Neural progenitor cell (in vitro differentiated cells): ENCODE results near the gene KCNJ14. TPM values are rescaled to one million over a fixed set of nuclear protein-coding genes. Genes with fewer than 3 reads are reported as not detected.

Experiments used
- DNase-seq: peaks from one replicate; pipeline ENCODE4 v3.0.0-alpha.2; 2016; ENCODE audit warnings: low spot score
- H2AFZ ChIP-seq: fragments of 200-600 bp; sonication (generic); replicated peaks from 2 replicates; pipeline ENCODE4 v1.6.1; 2016; ENCODE audit warnings: antibody characterized with exemption
- H3F3A ChIP-seq: fragments of 200-600 bp; sonication (generic); 2 replicates; pipeline ENCODE4 v1.6.1; 2016; ENCODE audit warnings: antibody characterized with exemption, low read depth
- H3K27ac ChIP-seq: fragments of 200-600 bp; sonication (generic); 2 replicates; pipeline ENCODE4 v1.5.1; 2016; ENCODE audit warnings: mild to moderate bottlenecking
- H3K27me3 ChIP-seq: fragments of 200-600 bp; sonication (generic); 2 replicates; pipeline ENCODE4 v1.6.1; 2016; ENCODE audit warnings: mild to moderate bottlenecking, moderate library complexity
- H3K36me3 ChIP-seq: fragments of 200-600 bp; sonication (generic); 2 replicates; pipeline ENCODE4 v1.5.1; 2016
- H3K4me1 ChIP-seq: fragments of 200-600 bp; sonication (generic); 2 replicates; pipeline ENCODE4 v1.6.1; 2016; ENCODE audit warnings: mixed run types
- H3K4me2 ChIP-seq: fragments of 200-600 bp; sonication (generic); 2 replicates; pipeline ENCODE4 v1.6.1; 2016
- H3K4me3 ChIP-seq: fragments of 200-600 bp; sonication (generic); 2 replicates; pipeline ENCODE4 v1.5.1; 2016
- H3K79me2 ChIP-seq: fragments of 200-600 bp; sonication (generic); 2 replicates; pipeline ENCODE4 v1.6.1; 2016; ENCODE audit warnings: low read depth
- H3K9ac ChIP-seq: fragments of 200-600 bp; sonication (generic); 2 replicates; pipeline ENCODE4 v1.6.1; 2016
- H3K9me3 ChIP-seq: fragments of 200-600 bp; sonication (generic); 2 replicates; pipeline ENCODE4 v1.5.1; 2016; ENCODE audit warnings: low read depth
- H4K20me1 ChIP-seq: fragments of 200-600 bp; sonication (generic); 2 replicates; pipeline ENCODE4 v1.6.1; 2016; ENCODE audit warnings: low read depth
- H3K27ac Mint-ChIP-seq: 3 replicates; pipeline ENCODE4 v1.8.0; 2021; ENCODE audit warnings: mixed read lengths
- H3K27me3 Mint-ChIP-seq: 2 replicates; pipeline ENCODE4 v1.8.0; 2022; ENCODE audit warnings: low read depth, mild to moderate bottlenecking, inconsistent platforms, moderate library complexity, mixed read lengths; ENCODE audit not compliant: insufficient read depth
- H3K36me3 Mint-ChIP-seq: 3 replicates; pipeline ENCODE4 v1.8.0; 2021; ENCODE audit warnings: mixed read lengths
- H3K4me1 Mint-ChIP-seq: 3 replicates; pipeline ENCODE4 v1.8.0; 2021; ENCODE audit warnings: mixed read lengths
- H3K4me3 Mint-ChIP-seq: 3 replicates; pipeline ENCODE4 v1.8.0; 2021; ENCODE audit warnings: mild to moderate bottlenecking, moderate library complexity, mixed read lengths
- H3K9me3 Mint-ChIP-seq: 3 replicates; pipeline ENCODE4 v1.8.0; 2020; ENCODE audit warnings: mixed read lengths
- CTCF ChIP-seq: fragments of 200-600 bp; sonication (generic); IDR thresholded peaks from 2 replicates; pipeline ENCODE4 v1.5.1; 2017; ENCODE audit warnings: antibody characterized with exemption, mild to moderate bottlenecking
- EZH2 ChIP-seq: fragments of 200-600 bp; sonication (generic); IDR thresholded peaks from 2 replicates; pipeline ENCODE4 v1.6.1; 2017; ENCODE audit warnings: antibody characterized with exemption, mild to moderate bottlenecking, moderate library complexity
- EZH2phosphoT487 ChIP-seq: fragments of 200-600 bp; sonication (generic); IDR thresholded peaks from 2 replicates; pipeline ENCODE4 v1.6.1; 2017; ENCODE audit warnings: antibody characterized with exemption
- total RNA-seq: library from RNA; depleted of rRNA; stranded (reverse); fragments of >200 nt; gene quantifications from 2 replicates; pipeline ENCODE4 v1.2.3, GENCODE V29; 2015; ENCODE audit warnings: low replicate concordance

Gene KCNJ14
- total RNA-seq, 1 donor from 2014 or later: 0.69 TPM

DNA sequence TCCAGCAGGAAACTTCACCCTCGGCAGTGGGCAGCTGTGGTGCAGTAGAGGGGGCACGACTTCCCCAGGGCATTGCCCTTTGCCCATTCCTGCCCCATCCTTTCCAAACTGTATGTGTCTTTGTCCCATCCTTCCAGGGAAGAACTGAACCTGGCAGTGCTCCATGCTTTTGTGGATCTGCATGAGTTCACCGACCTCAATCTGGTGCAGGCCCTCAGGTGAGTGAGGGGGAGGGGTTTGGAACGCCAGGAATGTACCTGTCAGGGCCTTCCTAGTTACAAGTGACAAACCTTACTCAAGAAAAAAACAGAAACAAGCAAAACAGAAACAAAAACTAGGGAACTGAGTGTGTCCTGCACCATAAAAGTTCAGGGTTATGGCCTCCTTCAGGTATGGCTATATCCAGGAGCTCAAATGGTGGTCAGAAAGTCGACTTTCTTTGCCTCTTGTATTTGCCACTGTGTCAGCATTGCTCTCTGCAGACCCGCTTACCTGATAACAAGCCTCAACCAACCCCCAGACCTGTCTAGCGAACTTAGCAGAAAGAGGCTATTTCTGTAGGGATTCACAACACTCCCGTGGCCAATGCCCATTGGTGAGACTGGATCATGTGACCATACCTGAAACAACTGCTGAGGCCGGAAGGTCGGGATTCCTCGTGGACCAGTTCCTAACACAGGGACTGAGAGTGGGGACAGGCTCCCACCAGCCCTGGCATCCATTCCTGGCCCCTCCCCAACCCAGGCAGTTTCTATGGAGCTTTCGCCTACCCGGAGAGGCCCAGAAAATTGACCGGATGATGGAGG is 18.0 kb downstream of the KCNJ14 start:
- no peak overlapping the region for H3K4me3 Mint-ChIP-seq
- no peaks in the 10 kb centered on the region for H3K9me3 Mint-ChIP-seq
- Histone ChIP-seq H3K4me3 (no peak overlapping the region), H3F3A (peaks cover 18% of the 10 kb centered on the region), H3K9me3 (no peaks in the 10 kb centered on the region), H4K20me1 (peaks cover 63% of the 10 kb centered on the region), H3K27me3 (no peaks in the 10 kb centered on the region), H3K9ac (no peak overlapping the region), H3K4me1 (peaks cover 8% of the 10 kb centered on the region), H3K36me3 (peaks cover 4% of the 10 kb centered on the region), H2AFZ (no peak overlapping the region), H3K4me2 (no peak overlapping the region), H3K27ac (no peak overlapping the region), H3K79me2 (peaks cover 29% of the 10 kb centered on the region)
- H3K4me1 Mint-ChIP-seq: peaks cover 21% of the 10 kb centered on the region
- TF ChIP-seq EZH2phosphoT487 (no peak), EZH2 (no peak), CTCF (no peak)
- peaks cover 20% of the 10 kb centered on the region for H3K27me3 Mint-ChIP-seq
- H3K27ac Mint-ChIP-seq: no peak overlapping the region
- peaks cover 34% of the 10 kb centered on the region for H3K36me3 Mint-ChIP-seq
- DNase-seq: no peak

- Mint-ChIP-seq H3K36me3 (peaks cover 35% of the 10 kb centered on the region), H3K27me3 (peaks cover 18% of the 10 kb centered on the region), H3K27ac (no peak overlapping the region), H3K4me3 (peak overlapping the region; percentile 3), H3K4me1 (peaks cover 17% of the 10 kb centered on the region), H3K9me3 (no peaks in the 10 kb centered on the region)
- Histone ChIP-seq H3K79me2 (peaks cover 29% of the 10 kb centered on the region), H3K9me3 (no peaks in the 10 kb centered on the region), H3K4me1 (peaks cover 7% of the 10 kb centered on the region), H3K36me3 (peaks cover 4% of the 10 kb centered on the region), H3K9ac (no peak overlapping the region), H3F3A (peaks cover 15% of the 10 kb centered on the region), H3K4me2 (no peak overlapping the region), H3K27ac (no peak overlapping the region), H3K4me3 (no peak overlapping the region), H2AFZ (no peak overlapping the region), H4K20me1 (peaks cover 65% of the 10 kb centered on the region), H3K27me3 (no peaks in the 10 kb centered on the region)
- no peak for DNase-seq
- TF ChIP-seq EZH2phosphoT487: no peak
- TF ChIP-seq EZH2: no peak
- no peak for TF ChIP-seq CTCF
Observed at GRCh38 chr19:48474084-48474592, 18.8 kb downstream of the KCNJ14 start.

GRCh38 chr19:48475369-48476068 is 20.1 kb downstream of the KCNJ14 start:
- peaks cover 56% of the 10 kb centered on the region for H4K20me1 ChIP-seq
- Mint-ChIP-seq H3K4me3 (no peak overlapping the region), H3K27me3 (peaks cover 21% of the 10 kb centered on the region), H3K27ac (no peak overlapping the region), H3K36me3 (peaks cover 42% of the 10 kb centered on the region), H3K9me3 (no peaks in the 10 kb centered on the region), H3K4me1 (peaks cover 14% of the 10 kb centered on the region)
- no peak for DNase-seq
- H3K36me3 ChIP-seq: peaks cover 4% of the 10 kb centered on the region
- no peak overlapping the region for H3K27ac ChIP-seq
- H3K4me2 ChIP-seq: no peak overlapping the region
- peaks cover 15% of the 10 kb centered on the region for H3K79me2 ChIP-seq
- H3K9me3 ChIP-seq: no peaks in the 10 kb centered on the region
- no peak overlapping the region for H3K9ac ChIP-seq
- no peaks in the 10 kb centered on the region for H3K27me3 ChIP-seq
- H2AFZ ChIP-seq: no peak overlapping the region
- H3F3A ChIP-seq: peaks cover 18% of the 10 kb centered on the region
- H3K4me3 ChIP-seq: no peak overlapping the region
- H3K4me1 ChIP-seq: peaks cover 2% of the 10 kb centered on the region
- TF ChIP-seq CTCF (no peak), EZH2phosphoT487 (no peak), EZH2 (no peak)
